ENCODE measurements around the gene KRT32.

KRT32 gene

DNA sequence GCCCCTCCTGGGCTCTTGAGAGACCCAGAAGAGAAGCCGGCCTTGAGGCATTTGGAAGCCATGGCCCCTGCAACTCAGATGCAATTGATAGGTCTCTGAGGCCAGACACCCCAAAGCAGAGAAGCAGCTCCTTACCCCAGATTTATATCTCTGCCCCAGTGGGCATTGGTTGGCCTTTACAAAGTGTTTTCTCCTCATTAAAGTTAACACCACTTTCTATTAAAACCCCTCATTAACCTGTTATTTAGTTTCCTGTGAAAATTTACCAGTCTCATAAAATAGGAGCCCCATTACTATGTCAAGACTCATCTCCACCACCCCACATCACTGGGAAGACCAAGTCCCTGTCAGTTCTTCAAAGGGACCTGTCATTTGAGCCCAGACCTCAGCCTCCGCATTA, 13.8 kb upstream of the KRT32 start, which contains the start of gene KRT35:
Gene KRT35, minus strand, starts transcription at position 116 of the 400 bp plus-strand sequence. Its CDS starts 54 bp downstream, at position 62.
- no peak for TF ChIP-seq EZH2phosphoT487 (IDR thresholded peaks at IDR 0.05; ENCODE audit: borderline replicate concordance, low read length)
- TF ChIP-seq, protein P1, sequence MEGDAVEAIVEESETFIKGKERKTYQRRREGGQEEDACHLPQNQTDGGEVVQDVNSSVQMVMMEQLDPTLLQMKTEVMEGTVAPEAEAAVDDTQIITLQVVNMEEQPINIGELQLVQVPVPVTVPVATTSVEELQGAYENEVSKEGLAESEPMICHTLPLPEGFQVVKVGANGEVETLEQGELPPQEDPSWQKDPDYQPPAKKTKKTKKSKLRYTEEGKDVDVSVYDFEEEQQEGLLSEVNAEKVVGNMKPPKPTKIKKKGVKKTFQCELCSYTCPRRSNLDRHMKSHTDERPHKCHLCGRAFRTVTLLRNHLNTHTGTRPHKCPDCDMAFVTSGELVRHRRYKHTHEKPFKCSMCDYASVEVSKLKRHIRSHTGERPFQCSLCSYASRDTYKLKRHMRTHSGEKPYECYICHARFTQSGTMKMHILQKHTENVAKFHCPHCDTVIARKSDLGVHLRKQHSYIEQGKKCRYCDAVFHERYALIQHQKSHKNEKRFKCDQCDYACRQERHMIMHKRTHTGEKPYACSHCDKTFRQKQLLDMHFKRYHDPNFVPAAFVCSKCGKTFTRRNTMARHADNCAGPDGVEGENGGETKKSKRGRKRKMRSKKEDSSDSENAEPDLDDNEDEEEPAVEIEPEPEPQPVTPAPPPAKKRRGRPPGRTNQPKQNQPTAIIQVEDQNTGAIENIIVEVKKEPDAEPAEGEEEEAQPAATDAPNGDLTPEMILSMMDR (IDR thresholded peaks at IDR 0.05; ENCODE audit: low read depth, low read length, poor library complexity, severe bottlenecking) = no peak

DNA sequence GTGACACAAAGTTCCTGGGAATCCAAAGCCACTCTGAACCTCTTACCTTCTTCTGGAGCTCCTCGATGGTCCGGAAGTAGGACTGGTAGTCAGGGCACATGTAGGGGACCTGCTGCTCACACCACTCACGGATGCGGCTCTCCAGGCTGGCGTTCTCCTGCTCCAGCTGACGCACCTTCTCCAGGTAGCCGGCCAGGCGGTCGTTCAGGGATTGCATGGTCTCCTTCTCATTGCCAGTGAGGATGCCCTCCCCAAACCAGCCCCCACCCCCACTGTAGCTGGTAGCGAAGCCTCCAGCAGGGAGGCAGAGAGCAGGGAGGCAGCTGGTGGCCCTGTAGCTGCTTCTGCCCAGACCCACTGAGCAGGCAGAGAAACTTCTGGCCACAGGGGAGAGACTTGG, 13.4 kb upstream of the KRT32 start:
- Histone ChIP-seq H3K9me3 (ENCODE audit: control insufficient read depth, insufficient read depth, low read length) (no peaks in the 10 kb centered on the region), H3K27me3 (ENCODE audit: control insufficient read depth, low read length) (no peaks in the 10 kb centered on the region), H4K20me1 (ENCODE audit: control insufficient read depth, insufficient read depth, low read depth, low read length) (no peaks in the 10 kb centered on the region), H3K4me2 (ENCODE audit: low read length) (no peak overlapping the region), H3K4me1 (ENCODE audit: control insufficient read depth, low read length) (no peaks in the 10 kb centered on the region), H3K4me3 (ENCODE audit: low read length) (no peak overlapping the region), H3K79me2 (ENCODE audit: control insufficient read depth, low read length) (no peaks in the 10 kb centered on the region), H3K36me3 (ENCODE audit: control insufficient read depth, low read length) (no peaks in the 10 kb centered on the region), H3F3A (ENCODE audit: control insufficient read depth, insufficient read depth) (no peaks in the 10 kb centered on the region), H3K9me2 (replicated peaks; ENCODE audit: control insufficient read depth, low read length) (no peaks in the 10 kb centered on the region), H3K27ac (ENCODE audit: low read depth, low read length) (no peak overlapping the region)
- TF ChIP-seq, protein P1 (IDR thresholded peaks at IDR 0.05; ENCODE audit: low read depth, low read length, poor library complexity, severe bottlenecking) = no peak
- no peak for TF ChIP-seq EZH2phosphoT487 (IDR thresholded peaks at IDR 0.05; ENCODE audit: borderline replicate concordance, low read length)

More for the DNA sequence above, 13.8 kb upstream of the KRT32 start, which contains the start of gene KRT35:
- Histone ChIP-seq H3K79me2 (ENCODE audit: control insufficient read depth, low read length) (no peaks in the 10 kb centered on the region), H3K4me3 (ENCODE audit: low read length) (no peak within 1 kb of the TSS), H4K20me1 (ENCODE audit: control insufficient read depth, insufficient read depth, low read depth, low read length) (no peaks in the 10 kb centered on the region), H3K27me3 (ENCODE audit: control insufficient read depth, low read length) (no peaks in the 10 kb centered on the region), H3K9me2 (replicated peaks; ENCODE audit: control insufficient read depth, low read length) (no peaks in the 10 kb centered on the region), H3K27ac (ENCODE audit: low read depth, low read length) (no peak within 1 kb of the TSS), H3K4me2 (ENCODE audit: low read length) (no peak within 1 kb of the TSS), H3F3A (ENCODE audit: control insufficient read depth, insufficient read depth) (no peaks in the 10 kb centered on the region), H3K36me3 (ENCODE audit: control insufficient read depth, low read length) (no peaks in the 10 kb centered on the region), H3K4me1 (ENCODE audit: control insufficient read depth, low read length) (no peaks in the 10 kb centered on the region), H3K9me3 (ENCODE audit: control insufficient read depth, insufficient read depth, low read length) (no peaks in the 10 kb centered on the region)

DNA sequence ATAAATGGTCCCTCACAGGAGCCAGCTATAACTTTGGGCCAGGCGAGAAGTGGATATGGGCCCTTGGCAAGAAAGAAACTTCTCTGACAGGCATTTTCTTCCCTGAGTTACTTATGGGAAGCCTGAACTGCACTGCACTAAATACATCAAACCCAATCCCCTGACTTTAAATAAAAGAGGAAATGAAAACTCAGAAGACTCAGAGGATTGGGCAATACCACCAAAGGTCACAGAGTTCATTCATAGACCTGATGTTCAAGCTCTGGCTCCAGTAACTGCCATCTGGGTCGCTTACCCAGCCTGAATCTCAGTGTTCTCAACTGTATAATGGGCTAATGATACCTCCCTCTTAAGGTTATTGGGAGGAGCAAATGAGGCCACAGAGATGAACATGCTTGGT, 12.9 kb upstream of the KRT32 start:
- no peak for TF ChIP-seq EZH2phosphoT487 (IDR thresholded peaks at IDR 0.05; ENCODE audit: borderline replicate concordance, low read length)
- TF ChIP-seq, protein P1 (IDR thresholded peaks at IDR 0.05; ENCODE audit: low read depth, low read length, poor library complexity, severe bottlenecking) = no peak
- Histone ChIP-seq H3K79me2 (ENCODE audit: control insufficient read depth, low read length) (no peaks in the 10 kb centered on the region), H3K4me3 (ENCODE audit: low read length) (no peak overlapping the region), H3K36me3 (ENCODE audit: control insufficient read depth, low read length) (no peaks in the 10 kb centered on the region), H3K9me3 (ENCODE audit: control insufficient read depth, insufficient read depth, low read length) (no peaks in the 10 kb centered on the region), H3K4me2 (ENCODE audit: low read length) (no peak overlapping the region), H3K4me1 (ENCODE audit: control insufficient read depth, low read length) (no peaks in the 10 kb centered on the region), H3K27me3 (ENCODE audit: control insufficient read depth, low read length) (no peaks in the 10 kb centered on the region), H3K27ac (ENCODE audit: low read depth, low read length) (no peak overlapping the region), H3F3A (ENCODE audit: control insufficient read depth, insufficient read depth) (no peaks in the 10 kb centered on the region), H3K9me2 (replicated peaks; ENCODE audit: control insufficient read depth, low read length) (no peaks in the 10 kb centered on the region), H4K20me1 (ENCODE audit: control insufficient read depth, insufficient read depth, low read depth, low read length) (no peaks in the 10 kb centered on the region)
